OCI-LY1 (cell line): ENCODE measurements around the gene SLC12A5.

Experiments
- H2AFZ ChIP-seq: fragments of 200-600 bp; sonication (generic), shearing (Covaris generic); 2 replicates; pipeline ENCODE4 v1.6.0; 2014; ENCODE audit warnings: antibody characterized with exemption, mild to moderate bottlenecking, low read length
- H3F3A ChIP-seq: fragments of 200-600 bp; sonication (generic), shearing (Covaris generic); 2 replicates; pipeline ENCODE4 v1.6.0; 2014; ENCODE audit warnings: mild to moderate bottlenecking, antibody characterized with exemption, low read length, moderate library complexity; ENCODE audit not compliant: insufficient read depth
- H3K27ac ChIP-seq: fragments of 200-600 bp; sonication (generic); 2 replicates; pipeline ENCODE4 v1.5.1; 2014; ENCODE audit warnings: low read length, mixed run types, mild to moderate bottlenecking, low read depth; ENCODE audit not compliant: poor library complexity, severe bottlenecking
- H3K27me3 ChIP-seq: fragments of 200-600 bp; sonication (generic); 2 replicates; pipeline ENCODE4 v1.6.0; 2014; ENCODE audit warnings: antibody characterized with exemption, mild to moderate bottlenecking, low read length, moderate library complexity; ENCODE audit not compliant: insufficient read depth
- H3K36me3 ChIP-seq: fragments of 200-600 bp; sonication (generic); 2 replicates; pipeline ENCODE4 v1.6.1; 2014; ENCODE audit warnings: mild to moderate bottlenecking, antibody characterized with exemption, low read length, moderate library complexity, mixed read lengths; ENCODE audit not compliant: insufficient read depth
- H3K4me1 ChIP-seq: fragments of 200-600 bp; sonication (generic); 2 replicates; pipeline ENCODE4 v1.5.1; 2014; ENCODE audit warnings: mild to moderate bottlenecking, low read length, moderate library complexity; ENCODE audit not compliant: insufficient read depth, severe bottlenecking
- H3K4me2 ChIP-seq: fragments of 200-600 bp; sonication (generic), shearing (Covaris generic); 2 replicates; pipeline ENCODE4 v1.6.1; 2014; ENCODE audit warnings: low read length
- H3K4me3 ChIP-seq: fragments of 200-600 bp; sonication (generic); 2 replicates; pipeline ENCODE4 v1.5.1; 2014; ENCODE audit warnings: low read length, low read depth, mild to moderate bottlenecking, mixed read lengths; ENCODE audit not compliant: poor library complexity, severe bottlenecking
- H3K79me2 ChIP-seq: fragments of 200-600 bp; shearing (Covaris generic); 2 replicates; pipeline ENCODE4 v1.6.1; 2016; ENCODE audit warnings: mixed run types, low read length, mixed read lengths; ENCODE audit not compliant: insufficient read depth
- H3K9ac ChIP-seq: fragments of 200-600 bp; sonication (generic), shearing (Covaris generic); 2 replicates; pipeline ENCODE4 v1.6.1; 2014; ENCODE audit warnings: mild to moderate bottlenecking, low read length, mixed read lengths
- H3K9me2 ChIP-seq: fragments of 200-600 bp; sonication (generic), shearing (Covaris generic); 2 replicates; pipeline ENCODE4 v1.6.1; 2014; ENCODE audit warnings: low read depth, mild to moderate bottlenecking, low read length, mixed read lengths
- H3K9me3 ChIP-seq: fragments of 200-600 bp; shearing (Covaris generic); 2 replicates; pipeline ENCODE4 v1.6.1; 2014; ENCODE audit warnings: low read length, mixed read lengths
- H4K20me1 ChIP-seq: fragments of 200-600 bp; sonication (generic), shearing (Covaris generic); 2 replicates; pipeline ENCODE4 v1.6.0; 2016; ENCODE audit warnings: mild to moderate bottlenecking, low read length; ENCODE audit not compliant: insufficient read depth
- CTCF ChIP-seq: fragments of 200-600 bp; sonication (generic), shearing (Covaris generic); IDR thresholded peaks from 2 replicates; pipeline ENCODE4 v1.5.1; 2017; ENCODE audit warnings: mild to moderate bottlenecking, antibody characterized with exemption, low read length, moderate library complexity, mixed read lengths
- EZH2 ChIP-seq: fragments of 200-600 bp; sonication (generic), shearing (Covaris generic); IDR thresholded peaks from 2 replicates; pipeline ENCODE4 v1.8.0; 2017; ENCODE audit warnings: borderline replicate concordance, mixed run types, mild to moderate bottlenecking, antibody characterized with exemption, low read length, moderate library complexity, mixed read lengths

Gene SLC12A5

GRCh38 chr20:46063151-46063550 lies 34.1 kb downstream of the SLC12A5 start:
- no peaks in the 10 kb centered on the region for H4K20me1 ChIP-seq
- peaks cover 81% of the 10 kb centered on the region for H3K36me3 ChIP-seq
- no peaks in the 10 kb centered on the region for H3K27me3 ChIP-seq
- no peaks in the 10 kb centered on the region for H3K79me2 ChIP-seq
- H3K4me2 ChIP-seq: no peak overlapping the region
- no peaks in the 10 kb centered on the region for H3F3A ChIP-seq
- peaks cover 15% of the 10 kb centered on the region for H3K4me1 ChIP-seq
- H3K27ac ChIP-seq: no peak overlapping the region
- no peaks in the 10 kb centered on the region for H3K9me2 ChIP-seq
- H3K9ac ChIP-seq: no peak overlapping the region
- no peaks in the 10 kb centered on the region for H3K9me3 ChIP-seq
- no peak for TF ChIP-seq CTCF
- TF ChIP-seq EZH2: no peak
- no peak overlapping the region for H2AFZ ChIP-seq
- H3K4me3 ChIP-seq: no peak overlapping the region

GRCh38 chr20:46063652-46064054 lies 34.6 kb downstream of the SLC12A5 start:
- H3K79me2 ChIP-seq: no peaks in the 10 kb centered on the region
- no peaks in the 10 kb centered on the region for H3K9me2 ChIP-seq
- no peaks in the 10 kb centered on the region for H4K20me1 ChIP-seq
- no peak overlapping the region for H3K4me3 ChIP-seq
- no peaks in the 10 kb centered on the region for H3K27me3 ChIP-seq
- H3K27ac ChIP-seq: no peak overlapping the region
- H3K36me3 ChIP-seq: peaks cover 86% of the 10 kb centered on the region
- no peak overlapping the region for H3K4me2 ChIP-seq
- no peak overlapping the region for H3K9ac ChIP-seq
- H3K4me1 ChIP-seq: peaks cover 15% of the 10 kb centered on the region
- H3K9me3 ChIP-seq: no peaks in the 10 kb centered on the region
- no peak overlapping the region for H2AFZ ChIP-seq
- TF ChIP-seq CTCF (no peak), EZH2 (no peak)
- no peaks in the 10 kb centered on the region for H3F3A ChIP-seq

GRCh38 chr20:46065006-46065405 lies 36.0 kb downstream of the SLC12A5 start:
- H3K9me3 ChIP-seq: no peaks in the 10 kb centered on the region
- H3F3A ChIP-seq: no peaks in the 10 kb centered on the region
- H3K9me2 ChIP-seq: no peaks in the 10 kb centered on the region
- H3K79me2 ChIP-seq: no peaks in the 10 kb centered on the region
- no peak overlapping the region for H3K4me2 ChIP-seq
- peaks cover 15% of the 10 kb centered on the region for H3K4me1 ChIP-seq
- H3K27ac ChIP-seq: no peak overlapping the region
- TF ChIP-seq EZH2: no peak
- TF ChIP-seq CTCF: no peak
- no peak overlapping the region for H3K4me3 ChIP-seq
- H3K9ac ChIP-seq: no peak overlapping the region
- H3K27me3 ChIP-seq: no peaks in the 10 kb centered on the region
- H3K36me3 ChIP-seq: peaks cover 94% of the 10 kb centered on the region
- H2AFZ ChIP-seq: no peak overlapping the region
- H4K20me1 ChIP-seq: no peaks in the 10 kb centered on the region
